Fibroblast of villous mesenchyme (primary cell): ENCODE results near the gene NQO2. TPM values are rescaled to one million over a fixed set of nuclear protein-coding genes. Genes with fewer than 3 reads are reported as not detected.
A peak's percentile ranks its signal among the peaks of the same experiment; 100 is the strongest.

Experiments used
- DNase-seq: peaks from one replicate; pipeline ENCODE4 v3.0.0-alpha.2; 2010; ENCODE audit warnings: low read depth
- H3K4me3 ChIP-seq: 2 replicates; pipeline ENCODE4 v1.5.1; 2011; ENCODE audit warnings: low read depth, mild to moderate bottlenecking, low read length
- CTCF ChIP-seq: IDR thresholded peaks from 2 replicates; pipeline ENCODE4 v1.5.1; 2012; ENCODE audit warnings: low read depth, mild to moderate bottlenecking, low read length; ENCODE audit not compliant: insufficient read depth
- small RNA-seq: library from RNA; depleted of rRNA; stranded (forward); fragments of <200 nt; gene quantifications from one replicate; pipeline ENCODE3, GENCODE V24; 2012
- total RNA-seq: library from RNA; depleted of rRNA; stranded (reverse); fragments of >200 nt; gene quantifications from 2 replicates; pipeline ENCODE4 v1.2.3, GENCODE V29; 2012

Gene NQO2
- total RNA-seq, 1 donor: 12.1 TPM

- peak overlapping the region; percentile 79 for H3K4me3 ChIP-seq
Measured at GRCh38 chr6:3063733-3064700, 64.3 kb downstream of the NQO2 start.

GRCh38 chr6:3068329-3069214, 68.9 kb downstream of the NQO2 start, which contains the start of gene RIPK1:
RIPK1 (plus strand) TSS chr6:3068494; CDS start chr6:3076824, 8,330 bp downstream.
- TF ChIP-seq CTCF: no peak
- peak within 1 kb of the TSS; percentile 81 for H3K4me3 ChIP-seq
- DNase-seq: peak; percentile 94

More at GRCh38 chr6:3063733-3064700, 64.3 kb downstream of the NQO2 start:
- peak; percentile 8 for TF ChIP-seq CTCF
- DNase-seq: peak; percentile 96

Small RNA genes within 50 kb of the gene (small RNA-seq; reads per million reads assigned to genes)
- gene AL133351.4: not detected

Other genes with a start within 250 kb of the NQO2 start
- 0.43 and 0.64 TPM in 2 replicates for gene MYLK4, start 249.0 kb upstream of the NQO2 start, total RNA-seq
- 35.1 and 38.0 TPM in 2 replicates for gene WRNIP1, start 234.5 kb upstream of the NQO2 start, total RNA-seq
- gene SERPINB1, start 158.0 kb upstream of the NQO2 start, total RNA-seq: 25.9 and 32.2 TPM in 2 replicates
- gene SERPINB9, start 96.6 kb upstream of the NQO2 start, total RNA-seq: 15.1 and 17.3 TPM in 2 replicates
- gene SERPINB6, start 28.3 kb upstream of the NQO2 start, total RNA-seq: 96.3 and 122 TPM in 2 replicates
- 25.4 and 28.5 TPM in 2 replicates for gene RIPK1, start 68.6 kb downstream of the NQO2 start, total RNA-seq
- 16.1 and 17.3 TPM in 2 replicates for gene BPHL, start 118.8 kb downstream of the NQO2 start, total RNA-seq
- 81.5 and 90.7 TPM in 2 replicates for gene TUBB2A, start 157.7 kb downstream of the NQO2 start, total RNA-seq
- 4.8 and 5.2 TPM in 2 replicates for gene TUBB2B, start 227.8 kb downstream of the NQO2 start, total RNA-seq